ENCODE data around the gene SOX13.

The SOX13 gene

GRCh38 chr1:204136814-204137213, 63.9 kb downstream of the SOX13 start:
- Mint-ChIP-seq H3K27ac (no peak overlapping the region), H3K4me3 (no peak overlapping the region)

GRCh38 chr1:204139088-204139487, 66.2 kb downstream of the SOX13 start:
- Mint-ChIP-seq H3K4me1 (peaks cover 3% of the 10 kb centered on the region), H3K27me3 (no peaks in the 10 kb centered on the region), H3K36me3 (ENCODE audit: low read depth) (no peaks in the 10 kb centered on the region), H3K4me3 (no peak overlapping the region), H3K27ac (no peak overlapping the region), H3K9me3 (no peaks in the 10 kb centered on the region)
- ATAC-seq (no peak), DNase-seq (no peak)

More at GRCh38 chr1:204136814-204137213, 63.9 kb downstream of the SOX13 start:
- Mint-ChIP-seq H3K27me3 (no peaks in the 10 kb centered on the region), H3K36me3 (ENCODE audit: low read depth) (no peaks in the 10 kb centered on the region), H3K4me1 (no peaks in the 10 kb centered on the region), H3K9me3 (no peaks in the 10 kb centered on the region)
- no peak for DNase-seq
- ATAC-seq: no peak

- H3K27me3 Mint-ChIP-seq: no peaks in the 10 kb centered on the region
- H3K4me1 Mint-ChIP-seq: peaks cover 3% of the 10 kb centered on the region
- no peak overlapping the region for H3K27ac Mint-ChIP-seq
- H3K9me3 Mint-ChIP-seq: no peaks in the 10 kb centered on the region
- DNase-seq (no peak), ATAC-seq (no peak)
- H3K36me3 Mint-ChIP-seq (ENCODE audit: low read depth): no peaks in the 10 kb centered on the region
- H3K4me3 Mint-ChIP-seq: no peak overlapping the region
These were observed 67.0 kb downstream of the SOX13 start for GRCh38 chr1:204139952-204140351.

GRCh38 chr1:204141131-204141530, 68.2 kb downstream of the SOX13 start:
- Mint-ChIP-seq H3K4me1 (peaks cover 3% of the 10 kb centered on the region), H3K36me3 (ENCODE audit: low read depth) (no peaks in the 10 kb centered on the region), H3K27ac (no peak overlapping the region), H3K4me3 (no peak overlapping the region), H3K9me3 (no peaks in the 10 kb centered on the region), H3K27me3 (no peaks in the 10 kb centered on the region)
- DNase-seq (no peak), ATAC-seq (no peak)

GRCh38 chr1:204142032-204142974, 69.4 kb downstream of the SOX13 start:
- Mint-ChIP-seq H3K4me3 (no peak overlapping the region), H3K4me1 (peaks cover 3% of the 10 kb centered on the region), H3K9me3 (no peaks in the 10 kb centered on the region), H3K27me3 (no peaks in the 10 kb centered on the region), H3K27ac (no peak overlapping the region), H3K36me3 (ENCODE audit: low read depth) (no peaks in the 10 kb centered on the region)
- ATAC-seq: peak; percentile 67
- DNase-seq: no peak

GRCh38 chr1:204143276-204144041, 70.5 kb downstream of the SOX13 start:
- no peaks in the 10 kb centered on the region for H3K27me3 Mint-ChIP-seq
- no peak overlapping the region for H3K27ac Mint-ChIP-seq

GRCh38 chr1:204145033-204145504, 72.2 kb downstream of the SOX13 start:
- Mint-ChIP-seq H3K4me3 (no peak overlapping the region), H3K27ac (no peak overlapping the region)

More at GRCh38 chr1:204143276-204144041, 70.5 kb downstream of the SOX13 start:
- peaks cover 3% of the 10 kb centered on the region for H3K4me1 Mint-ChIP-seq
- no peak overlapping the region for H3K4me3 Mint-ChIP-seq
- no peak for DNase-seq
- H3K36me3 Mint-ChIP-seq (ENCODE audit: low read depth): no peaks in the 10 kb centered on the region
- no peak for ATAC-seq
- H3K9me3 Mint-ChIP-seq: no peaks in the 10 kb centered on the region

GRCh38 chr1:204146309-204146708, 73.4 kb downstream of the SOX13 start:
- no peak overlapping the region for H3K27ac Mint-ChIP-seq
- H3K9me3 Mint-ChIP-seq: no peaks in the 10 kb centered on the region
- ATAC-seq: no peak

More at GRCh38 chr1:204145033-204145504, 72.2 kb downstream of the SOX13 start:
- H3K4me1 Mint-ChIP-seq: peaks cover 3% of the 10 kb centered on the region
- DNase-seq (no peak), ATAC-seq (no peak)
- no peaks in the 10 kb centered on the region for H3K27me3 Mint-ChIP-seq
- H3K36me3 Mint-ChIP-seq (ENCODE audit: low read depth): no peaks in the 10 kb centered on the region
- H3K9me3 Mint-ChIP-seq: no peaks in the 10 kb centered on the region

GRCh38 chr1:204146965-204147364, 74.0 kb downstream of the SOX13 start:
- H3K27me3 Mint-ChIP-seq: peaks cover 3% of the 10 kb centered on the region
- no peak for DNase-seq
- no peak for ATAC-seq
- no peaks in the 10 kb centered on the region for H3K36me3 Mint-ChIP-seq (ENCODE audit: low read depth)
- H3K27ac Mint-ChIP-seq: no peak overlapping the region
- H3K9me3 Mint-ChIP-seq: no peaks in the 10 kb centered on the region
- H3K4me3 Mint-ChIP-seq: no peak overlapping the region
- peaks cover 6% of the 10 kb centered on the region for H3K4me1 Mint-ChIP-seq

More at GRCh38 chr1:204146309-204146708, 73.4 kb downstream of the SOX13 start:
- Mint-ChIP-seq H3K36me3 (ENCODE audit: low read depth) (no peaks in the 10 kb centered on the region), H3K4me1 (peaks cover 6% of the 10 kb centered on the region), H3K4me3 (no peak overlapping the region), H3K27me3 (peaks cover 3% of the 10 kb centered on the region)
- no peak for DNase-seq

GRCh38 chr1:204147406-204148383, 74.8 kb downstream of the SOX13 start:
- Mint-ChIP-seq H3K27me3 (peaks cover 3% of the 10 kb centered on the region), H3K4me1 (peaks cover 5% of the 10 kb centered on the region), H3K27ac (no peak overlapping the region), H3K36me3 (ENCODE audit: low read depth) (no peaks in the 10 kb centered on the region), H3K4me3 (no peak overlapping the region), H3K9me3 (no peaks in the 10 kb centered on the region)
- ATAC-seq (no peak), DNase-seq (no peak)

- no peak overlapping the region for H3K27ac Mint-ChIP-seq
- no peaks in the 10 kb centered on the region for H3K36me3 Mint-ChIP-seq (ENCODE audit: low read depth)
- no peak for DNase-seq
- H3K27me3 Mint-ChIP-seq: peaks cover 3% of the 10 kb centered on the region
- no peak for ATAC-seq
- H3K9me3 Mint-ChIP-seq: no peaks in the 10 kb centered on the region
- H3K4me3 Mint-ChIP-seq: no peak overlapping the region
- H3K4me1 Mint-ChIP-seq: peaks cover 5% of the 10 kb centered on the region
These were observed 76.2 kb downstream of the SOX13 start for GRCh38 chr1:204149107-204149506.

- Mint-ChIP-seq H3K9me3 (no peaks in the 10 kb centered on the region), H3K4me3 (peak overlapping the region; percentile 39), H3K4me1 (peaks cover 5% of the 10 kb centered on the region), H3K36me3 (ENCODE audit: low read depth) (no peaks in the 10 kb centered on the region), H3K27me3 (peaks cover 3% of the 10 kb centered on the region), H3K27ac (no peak overlapping the region)
- DNase-seq (no peak), ATAC-seq (no peak)
These were observed 77.0 kb downstream of the SOX13 start for GRCh38 chr1:204149635-204150565.
